Activated CD4-positive, CD25-positive, alpha-beta regulatory T cell treated with anti-CD3 and anti-CD28 coated beads, Interleukin-2, amount 50 U/mL, for 16 hours (primary cell): Measurements from ENCODE around the gene METTL5.
"Not testable (repeated sequence)": the region's sequence is repeated elsewhere in the genome, so short reads cannot be mapped to it uniquely, and the experiment has no call there.

Source experiments
- DNase-seq: peaks from one replicate; pipeline ENCODE4 v3.0.0-alpha.2; 2020; ENCODE audit warnings: low read depth, low spot score

The METTL5 gene

GRCh38 chr2:169834401-169834800, 9.7 kb upstream of the METTL5 start:
- DNase-seq: no peak

GRCh38 chr2:169828141-169828811, 3.6 kb upstream of the METTL5 start:
- peak; percentile 19 for DNase-seq

GRCh38 chr2:169827272-169828140, 2.8 kb upstream of the METTL5 start, which contains the start of gene UBR3:
Gene UBR3, plus strand, starts transcription at chr2:169827454. Its CDS starts 54 bp downstream, at chr2:169827508.
- peak; percentile 72 for DNase-seq

GRCh38 chr2:169823996-169824372, 721 bp downstream of the METTL5 start:
- DNase-seq: no peak

- no peak for DNase-seq
These were observed 1.8 kb downstream of the METTL5 start for GRCh38 chr2:169822785-169823392.

GRCh38 chr2:169822036-169822435, 2.7 kb downstream of the METTL5 start:
- no peak for DNase-seq

- not testable (repeated sequence) for DNase-seq
These were observed 4.6 kb downstream of the METTL5 start for GRCh38 chr2:169820101-169820500.

GRCh38 chr2:169819106-169819505, 5.6 kb downstream of the METTL5 start:
- no peak for DNase-seq

- DNase-seq: no peak
These were observed 6.5 kb downstream of the METTL5 start for GRCh38 chr2:169818241-169818640.

- DNase-seq: not testable (repeated sequence)
These were observed 7.3 kb downstream of the METTL5 start for GRCh38 chr2:169817369-169817768.

GRCh38 chr2:169816961-169817360, 7.7 kb downstream of the METTL5 start:
- not testable (repeated sequence) for DNase-seq

- no peak for DNase-seq
These were observed 8.9 kb downstream of the METTL5 start for GRCh38 chr2:169815849-169816248.

GRCh38 chr2:169808221-169808620, 16.5 kb downstream of the METTL5 start:
- no peak for DNase-seq

GRCh38 chr2:169806586-169806985, 18.1 kb downstream of the METTL5 start:
- DNase-seq: no peak

- no peak for DNase-seq
These were observed 21.2 kb downstream of the METTL5 start for GRCh38 chr2:169803480-169803879.

GRCh38 chr2:169798718-169799592, 25.8 kb downstream of the METTL5 start, which contains the start of gene SSB:
Gene SSB, plus strand, starts transcription at chr2:169798871. Its CDS starts 2,090 bp downstream, at chr2:169800961.
- DNase-seq: peak; percentile 84

GRCh38 chr2:169798397-169798717, 26.3 kb downstream of the METTL5 start:
- no peak for DNase-seq

GRCh38 chr2:169797601-169798000, 27.1 kb downstream of the METTL5 start:
- no peak for DNase-seq

GRCh38 chr2:169796441-169796840, 28.3 kb downstream of the METTL5 start:
- no peak for DNase-seq

GRCh38 chr2:169795181-169795580, 29.5 kb downstream of the METTL5 start:
- no peak for DNase-seq

GRCh38 chr2:169790581-169790980, 34.1 kb downstream of the METTL5 start:
- DNase-seq: no peak
